Upper lobe of right lung (tissue), 1 donor: ENCODE results near the gene LHFPL6. TPM values are rescaled to one million over a fixed set of nuclear protein-coding genes. Genes with fewer than 3 reads are reported as not detected.
A peak's percentile ranks its signal among the peaks of the same experiment; 100 is the strongest.

Source experiments
- ATAC-seq: fragments of 200-7000 bp; cut with Tn5 transposase; one replicate; pipeline ENCODE4 v1.9.1; 2020; ENCODE audit warnings: mild to moderate bottlenecking, moderate library complexity
- DNase-seq: peaks from one replicate; pipeline ENCODE4 v3.0.0-alpha.2; 2020
- H3K27ac ChIP-seq: fragments of 200-600 bp; one replicate; pipeline ENCODE4 v1.8.0; 2022
- H3K27me3 ChIP-seq: fragments of 200-600 bp; one replicate; pipeline ENCODE4 v1.8.0; 2022; ENCODE audit warnings: mild to moderate bottlenecking
- H3K36me3 ChIP-seq: fragments of 200-600 bp; one replicate; pipeline ENCODE4 v1.8.0; 2022
- H3K4me1 ChIP-seq: fragments of 200-600 bp; one replicate; pipeline ENCODE4 v1.8.0; 2022
- H3K4me3 ChIP-seq: fragments of 200-600 bp; one replicate; pipeline ENCODE4 v1.8.0; 2022; ENCODE audit warnings: mild to moderate bottlenecking
- H3K9me3 ChIP-seq: fragments of 200-600 bp; one replicate; pipeline ENCODE4 v1.8.0; 2022
- intact Hi-C: fragments of 100-400 bp; cut with DNase I; formaldehyde crosslinking; loops from one replicate; pipeline ENCODE4 v1.11.0; 2022
- total RNA-seq: library from RNA; stranded (reverse); fragmentation: NEBNext Ultra II Directional; extraction: Animal tissue kit (Norgen Biotek cat#: 25700); gene quantifications from one replicate; pipeline ENCODE4 v1.2.1, GENCODE V29; 2021
- TF ChIP-seq, protein P1 (sequence below): fragments of 200-600 bp; IDR thresholded peaks from one replicate; pipeline ENCODE4 v1.8.0; 2022; ENCODE audit warnings: antibody characterized with exemption
- donor health status: DM: no; HTN: yes; CAD: no; lungs with severe emphysema.

The LHFPL6 gene
- total RNA-seq, 1 donor from 2014 or later, result 80.0 TPM

- Histone ChIP-seq H3K36me3 (no peaks in the 10 kb centered on the region), H3K27ac (no peak overlapping the region), H3K4me1 (no peaks in the 10 kb centered on the region), H3K27me3 (no peaks in the 10 kb centered on the region), H3K9me3 (no peaks in the 10 kb centered on the region), H3K4me3 (no peak overlapping the region)
- intact Hi-C loops, result no loop called here
- TF ChIP-seq, protein P1, sequence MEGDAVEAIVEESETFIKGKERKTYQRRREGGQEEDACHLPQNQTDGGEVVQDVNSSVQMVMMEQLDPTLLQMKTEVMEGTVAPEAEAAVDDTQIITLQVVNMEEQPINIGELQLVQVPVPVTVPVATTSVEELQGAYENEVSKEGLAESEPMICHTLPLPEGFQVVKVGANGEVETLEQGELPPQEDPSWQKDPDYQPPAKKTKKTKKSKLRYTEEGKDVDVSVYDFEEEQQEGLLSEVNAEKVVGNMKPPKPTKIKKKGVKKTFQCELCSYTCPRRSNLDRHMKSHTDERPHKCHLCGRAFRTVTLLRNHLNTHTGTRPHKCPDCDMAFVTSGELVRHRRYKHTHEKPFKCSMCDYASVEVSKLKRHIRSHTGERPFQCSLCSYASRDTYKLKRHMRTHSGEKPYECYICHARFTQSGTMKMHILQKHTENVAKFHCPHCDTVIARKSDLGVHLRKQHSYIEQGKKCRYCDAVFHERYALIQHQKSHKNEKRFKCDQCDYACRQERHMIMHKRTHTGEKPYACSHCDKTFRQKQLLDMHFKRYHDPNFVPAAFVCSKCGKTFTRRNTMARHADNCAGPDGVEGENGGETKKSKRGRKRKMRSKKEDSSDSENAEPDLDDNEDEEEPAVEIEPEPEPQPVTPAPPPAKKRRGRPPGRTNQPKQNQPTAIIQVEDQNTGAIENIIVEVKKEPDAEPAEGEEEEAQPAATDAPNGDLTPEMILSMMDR, result no peak
- ATAC-seq, result no peak
- DNase-seq, result no peak
These were observed 233.7 kb downstream of the LHFPL6 start for GRCh38 chr13:39369161-39369890.

DNA sequence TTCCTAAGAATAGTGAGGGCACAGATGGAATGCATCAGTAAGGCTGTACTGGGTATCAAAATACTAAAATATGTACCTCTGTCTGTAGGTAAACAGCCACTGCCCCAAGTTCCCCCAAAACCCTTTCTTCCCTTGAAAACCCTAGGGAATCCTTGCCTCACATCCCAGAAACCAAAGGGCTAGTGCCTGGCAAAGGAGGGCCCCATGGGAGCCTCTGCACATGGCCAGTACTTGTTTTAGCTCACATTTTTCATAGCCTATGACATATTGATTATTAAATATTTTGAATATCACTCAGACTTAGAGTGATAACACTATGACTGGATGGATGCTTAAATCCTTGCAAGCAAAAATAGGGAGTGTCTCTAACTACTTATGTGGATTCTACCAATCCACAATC lies 237.1 kb downstream of the LHFPL6 start:
- no peak overlapping the region for H3K27ac ChIP-seq
- TF ChIP-seq, protein P1, result no peak
- H3K27me3 ChIP-seq, result no peaks in the 10 kb centered on the region
- no peaks in the 10 kb centered on the region for H3K9me3 ChIP-seq
- intact Hi-C loops, result no loop called here
- H3K4me1 ChIP-seq, result no peaks in the 10 kb centered on the region
- DNase-seq, result no peak
- no peaks in the 10 kb centered on the region for H3K36me3 ChIP-seq
- ATAC-seq, result no peak
- no peak overlapping the region for H3K4me3 ChIP-seq

GRCh38 chr13:39364947-39365468 lies 238.0 kb downstream of the LHFPL6 start:
- H3K27ac ChIP-seq, result no peak overlapping the region
- intact Hi-C loops, result no loop called here

DNA sequence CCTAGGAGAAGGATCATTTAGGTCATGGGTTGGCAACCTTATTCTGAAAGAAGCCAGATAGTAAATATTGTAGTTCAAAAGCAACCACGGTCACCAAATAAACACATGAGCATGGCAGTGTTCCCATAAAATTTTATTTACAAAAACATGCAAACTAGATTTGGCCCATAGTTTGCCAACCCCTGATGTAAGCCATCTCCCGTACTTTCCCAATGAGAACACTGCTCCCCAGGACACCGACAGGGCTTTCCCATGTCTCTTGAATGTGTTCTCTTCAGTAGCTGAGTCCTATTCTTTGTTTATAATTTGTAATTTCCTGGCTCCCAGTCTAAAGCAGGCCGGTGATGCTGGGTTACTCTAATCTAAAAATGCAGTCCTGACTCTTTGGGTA lies 239.6 kb downstream of the LHFPL6 start:
- no peaks in the 10 kb centered on the region for H3K27me3 ChIP-seq
- H3K36me3 ChIP-seq, result no peaks in the 10 kb centered on the region
- DNase-seq (no peak), ATAC-seq (no peak)
- H3K4me3 ChIP-seq, result no peak overlapping the region
- H3K9me3 ChIP-seq, result no peaks in the 10 kb centered on the region
- intact Hi-C loops, result no loop called here
- H3K4me1 ChIP-seq, result no peaks in the 10 kb centered on the region
- H3K27ac ChIP-seq, result no peak overlapping the region
- TF ChIP-seq, protein P1, result no peak

More at GRCh38 chr13:39364947-39365468, 238.0 kb downstream of the LHFPL6 start:
- ATAC-seq, result peak; percentile 48
- TF ChIP-seq, protein P1, result no peak
- Histone ChIP-seq H3K36me3 (no peaks in the 10 kb centered on the region), H3K27me3 (no peaks in the 10 kb centered on the region), H3K9me3 (no peaks in the 10 kb centered on the region), H3K4me1 (no peaks in the 10 kb centered on the region), H3K4me3 (no peak overlapping the region)
- DNase-seq, result no peak

GRCh38 chr13:39362652-39363381 lies 240.2 kb downstream of the LHFPL6 start:
- Histone ChIP-seq H3K36me3 (no peaks in the 10 kb centered on the region), H3K4me1 (no peaks in the 10 kb centered on the region), H3K27me3 (no peaks in the 10 kb centered on the region), H3K4me3 (no peak overlapping the region), H3K9me3 (no peaks in the 10 kb centered on the region), H3K27ac (no peak overlapping the region)
- intact Hi-C loops, result no loop called here
- DNase-seq (no peak), ATAC-seq (no peak)
- TF ChIP-seq, protein P1, result no peak
